ENCODE data around the gene AAMP.
"Not testable (repeated sequence)": the region's sequence is repeated elsewhere in the genome, so short reads cannot be mapped to it uniquely, and the experiment has no call there.

AAMP gene

GRCh38 chr2:218269900-218270720 lies at the start of gene AAMP, which contains the start of gene PNKD:
AAMP (minus strand) TSS chr2:218270137; CDS start chr2:218270086, 51 bp downstream.
PNKD (plus strand) TSS chr2:218270519; CDS start chr2:218270536, 17 bp downstream.
- peak; percentile 99 for DNase-seq (ENCODE audit: extremely low spot score)
- POLR2A ChIA-PET = interaction anchor here (0.6 to 1.3 kb wide), 4 partner anchors 12 to 20 kb away, joined by 3 to 9 read pairs (median 4); no protein-coding TSS in a partner anchor
- CTCF ChIA-PET = interaction anchor here (0.7 to 6.9 kb wide), 15 partner anchors 8 to 577 kb away, joined by 3 to 115 read pairs (median 4); partner anchors contain the start of genes CATIP, GPBAR1 and TMBIM1
- no peak for TF ChIP-seq CTCF (IDR thresholded peaks at IDR 0.05; ENCODE audit: control extremely low read depth, extremely low read depth, low read depth, missing control alignments)

- ChIA-PET POLR2A (no interaction called here), CTCF (interaction anchor here (1.2 to 2.3 kb wide), 5 partner anchors 9 to 38 kb away, joined by 3 to 12 read pairs (median 5); partner anchors contain the start of gene CATIP)
- no peak for DNase-seq (ENCODE audit: extremely low spot score)
- TF ChIP-seq CTCF (IDR thresholded peaks at IDR 0.05; ENCODE audit: control extremely low read depth, extremely low read depth, low read depth, missing control alignments) = no peak
Observed at GRCh38 chr2:218318241-218318640, 48.3 kb upstream of the AAMP start.

GRCh38 chr2:218317835-218318234 lies 47.9 kb upstream of the AAMP start:
- no peak for DNase-seq (ENCODE audit: extremely low spot score)
- TF ChIP-seq CTCF (IDR thresholded peaks at IDR 0.05; ENCODE audit: control extremely low read depth, extremely low read depth, low read depth, missing control alignments) = no peak
- POLR2A ChIA-PET = no interaction called here
- CTCF ChIA-PET = interaction anchor here (0.9 to 2.5 kb wide), 7 partner anchors 8 to 43 kb away, joined by 3 to 12 read pairs (median 5); partner anchors contain the start of gene CATIP

- no peak for TF ChIP-seq CTCF (IDR thresholded peaks at IDR 0.05; ENCODE audit: control extremely low read depth, extremely low read depth, low read depth, missing control alignments)
- no peak for DNase-seq (ENCODE audit: extremely low spot score)
- POLR2A ChIA-PET = no interaction called here
- CTCF ChIA-PET = interaction anchor here (0.9 to 2.5 kb wide), 10 partner anchors 8 to 44 kb away, joined by 3 to 12 read pairs (median 4); partner anchors contain the start of gene CATIP
Observed at GRCh38 chr2:218317303-218317630, 47.3 kb upstream of the AAMP start.

- TF ChIP-seq CTCF (IDR thresholded peaks at IDR 0.05; ENCODE audit: control extremely low read depth, extremely low read depth, low read depth, missing control alignments) = no peak
- no peak for DNase-seq (ENCODE audit: extremely low spot score)
- POLR2A ChIA-PET = no interaction called here
- CTCF ChIA-PET = interaction anchor here (0.7 to 2.9 kb wide), 6 partner anchors 14 to 581 kb away, joined by 3 to 15 read pairs (median 5); no protein-coding TSS in a partner anchor
Observed at GRCh38 chr2:218315397-218315796, 45.5 kb upstream of the AAMP start.

GRCh38 chr2:218314764-218315163 lies 44.8 kb upstream of the AAMP start:
- CTCF ChIA-PET = interaction anchor here (0.7 to 2.9 kb wide), 2 partner anchors 13 to 582 kb away, joined by 3 to 15 read pairs; no protein-coding TSS in a partner anchor
- DNase-seq (ENCODE audit: extremely low spot score); POLR2A ChIA-PET: not testable (repeated sequence)

- CTCF ChIA-PET = no interaction called here
- TF ChIP-seq CTCF (IDR thresholded peaks at IDR 0.05; ENCODE audit: control extremely low read depth, extremely low read depth, low read depth, missing control alignments) = no peak
- DNase-seq (ENCODE audit: extremely low spot score) = no peak
Observed at GRCh38 chr2:218313356-218313755, 43.4 kb upstream of the AAMP start.

More at GRCh38 chr2:218313356-218313755, 43.4 kb upstream of the AAMP start:
- POLR2A ChIA-PET = no interaction called here
